GM19452 (cell line): Measurements from ENCODE around the gene GNB3.
"Not testable (repeated sequence)": the region's sequence is repeated elsewhere in the genome, so short reads cannot be mapped to it uniquely, and the experiment has no call there.

Experiments used
- ATAC-seq: cut with Tn5 transposase; IDR thresholded peaks from one replicate; pipeline ENCODE4 v1.9.1; 2021; ENCODE audit not compliant: unreplicated experiment

Gene GNB3

DNA sequence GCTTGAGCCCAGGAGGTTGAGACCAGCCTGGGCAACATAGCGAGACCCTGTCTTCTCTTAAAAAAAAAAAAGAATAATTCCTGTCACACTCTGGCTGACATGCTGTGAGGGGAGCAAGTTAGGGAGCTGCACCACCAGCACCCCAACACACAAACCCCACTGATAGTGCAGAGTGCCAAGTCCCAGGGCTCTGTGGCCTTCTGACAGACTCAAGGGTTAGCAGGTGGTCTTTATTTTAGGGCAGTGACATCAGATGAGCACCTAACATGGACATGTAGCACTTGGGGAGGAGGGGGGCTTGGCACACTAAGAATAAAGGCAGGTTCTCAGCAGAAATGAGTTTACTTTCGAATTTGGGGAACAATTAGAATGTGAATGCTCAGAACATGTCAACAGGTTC lies 18.1 kb downstream of the GNB3 start:
- ATAC-seq, result no peak

- no peak for ATAC-seq
Measured at GRCh38 chr12:6860116-6860515, 19.4 kb downstream of the GNB3 start.

DNA sequence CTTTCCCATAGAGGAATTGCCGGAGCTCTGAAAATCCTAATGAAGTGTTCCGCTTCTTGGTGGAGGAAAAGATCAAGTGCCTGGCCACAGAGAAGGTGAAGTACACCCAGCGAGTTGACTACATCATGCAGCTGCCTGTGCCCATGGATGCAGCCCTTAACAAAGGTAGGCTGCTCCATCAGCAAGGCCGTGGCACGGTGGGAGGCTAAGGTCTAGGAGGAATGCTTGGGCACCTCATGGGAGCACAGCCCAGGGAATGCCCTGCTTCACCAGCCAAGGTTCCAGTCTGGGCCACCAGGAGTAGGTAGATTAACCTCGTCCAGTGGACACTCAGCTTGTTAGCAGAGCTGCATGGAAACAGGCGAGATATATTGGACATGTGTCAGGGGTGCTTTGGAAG lies 20.2 kb downstream of the GNB3 start:
- no peak for ATAC-seq

DNA sequence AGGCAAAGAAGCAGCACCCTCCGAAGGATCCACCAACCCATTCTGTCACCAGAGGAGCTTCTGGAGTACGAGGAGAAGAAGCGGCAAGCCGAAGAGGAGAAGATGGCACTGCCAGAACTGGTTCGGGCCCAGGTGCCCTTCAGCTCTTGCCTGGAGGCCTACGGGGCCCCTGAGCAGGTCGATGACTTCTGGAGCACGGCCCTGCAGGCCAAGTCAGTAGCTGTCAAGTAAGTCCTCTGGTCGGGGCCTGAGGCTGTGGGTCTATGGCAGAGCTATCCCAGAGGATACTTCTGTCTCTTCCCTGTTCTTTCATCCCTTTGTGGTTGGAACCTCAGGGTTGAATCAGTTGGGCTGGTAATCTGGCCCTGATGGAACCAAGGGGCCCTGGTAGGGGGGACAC lies 20.7 kb downstream of the GNB3 start:
- no peak for ATAC-seq

GRCh38 chr12:6863033-6863432 lies 22.3 kb downstream of the GNB3 start:
- no peak for ATAC-seq

- no peak for ATAC-seq
Measured at GRCh38 chr12:6863586-6864321, 23.0 kb downstream of the GNB3 start.

- not testable (repeated sequence) for ATAC-seq
Measured at GRCh38 chr12:6865307-6865706, 24.6 kb downstream of the GNB3 start.

- ATAC-seq, result no peak
Measured at GRCh38 chr12:6866163-6866919, 25.6 kb downstream of the GNB3 start.

DNA sequence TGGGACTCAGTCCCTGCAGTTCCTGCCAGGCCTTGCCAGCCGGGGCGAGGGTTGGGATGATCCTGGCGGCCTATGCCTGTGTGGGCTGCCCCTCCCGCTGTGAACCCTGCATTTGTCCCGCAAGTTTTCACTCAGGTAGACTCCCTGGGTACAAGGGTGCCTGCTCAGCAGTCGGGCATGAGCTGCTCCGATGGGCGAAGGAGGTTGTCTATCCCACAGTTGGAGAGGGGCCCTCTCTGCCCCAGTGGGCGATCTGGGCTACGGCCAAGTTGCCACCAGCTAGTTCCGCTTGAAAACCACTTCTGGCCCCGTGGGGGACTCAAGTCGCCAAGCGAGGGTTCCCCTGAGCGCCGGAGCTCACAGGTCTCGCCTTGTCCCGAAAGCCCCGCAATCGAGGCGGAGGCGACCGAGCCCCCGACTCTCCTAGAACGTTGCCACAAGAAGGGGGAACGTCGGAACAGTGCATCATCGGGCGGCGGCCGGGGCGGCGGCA lies 26.2 kb downstream of the GNB3 start:
- no peak for ATAC-seq

GRCh38 chr12:6867413-6868210 lies 26.9 kb downstream of the GNB3 start, which contains the start of gene TPI1:
TSS of gene TPI1 (plus strand) at chr12:6867531. CDS start at chr12:6867567, 36 bp downstream.
- ATAC-seq, result peak; percentile 57

- no peak for ATAC-seq
Measured at GRCh38 chr12:6868211-6869048, 27.7 kb downstream of the GNB3 start.

DNA sequence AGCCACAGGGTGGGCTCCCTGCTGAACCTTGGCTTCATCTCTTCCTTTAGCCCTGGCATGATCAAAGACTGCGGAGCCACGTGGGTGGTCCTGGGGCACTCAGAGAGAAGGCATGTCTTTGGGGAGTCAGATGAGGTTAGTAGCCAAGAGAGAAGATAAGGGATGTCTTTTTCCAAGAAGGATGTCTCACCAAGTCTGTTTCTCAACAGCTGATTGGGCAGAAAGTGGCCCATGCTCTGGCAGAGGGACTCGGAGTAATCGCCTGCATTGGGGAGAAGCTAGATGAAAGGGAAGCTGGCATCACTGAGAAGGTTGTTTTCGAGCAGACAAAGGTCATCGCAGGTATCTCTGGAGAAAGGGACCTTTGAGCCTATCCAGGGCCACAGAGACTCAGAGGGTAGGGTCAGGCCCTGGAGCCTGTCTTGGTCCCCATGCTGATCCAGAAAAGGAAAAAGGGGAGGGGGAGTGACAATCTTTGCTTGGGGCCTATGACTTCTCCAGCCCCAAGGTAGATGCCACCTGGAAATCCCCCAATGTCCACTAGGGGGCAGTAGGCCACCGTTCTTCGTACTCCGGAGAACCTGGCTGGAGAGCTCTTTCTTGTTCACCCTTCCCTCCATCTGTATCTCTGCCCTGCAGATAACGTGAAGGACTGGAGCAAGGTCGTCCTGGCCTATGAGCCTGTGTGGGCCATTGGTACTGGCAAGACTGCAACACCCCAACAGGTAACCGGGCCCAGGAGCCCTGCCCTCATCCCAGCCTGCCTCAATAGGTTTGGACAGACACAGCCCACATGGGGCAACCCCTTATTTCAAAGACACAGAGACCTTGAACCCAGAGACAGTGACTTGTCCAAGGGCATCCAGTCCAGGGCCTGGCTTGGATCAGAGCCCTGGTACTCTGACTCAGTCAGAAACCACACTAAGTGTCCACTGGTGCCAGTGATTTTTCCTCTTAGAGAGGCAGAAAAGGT lies 28.6 kb downstream of the GNB3 start:
- no peak for ATAC-seq

- ATAC-seq, result not testable (repeated sequence)
Measured at GRCh38 chr12:6870304-6870703, 29.6 kb downstream of the GNB3 start.

DNA sequence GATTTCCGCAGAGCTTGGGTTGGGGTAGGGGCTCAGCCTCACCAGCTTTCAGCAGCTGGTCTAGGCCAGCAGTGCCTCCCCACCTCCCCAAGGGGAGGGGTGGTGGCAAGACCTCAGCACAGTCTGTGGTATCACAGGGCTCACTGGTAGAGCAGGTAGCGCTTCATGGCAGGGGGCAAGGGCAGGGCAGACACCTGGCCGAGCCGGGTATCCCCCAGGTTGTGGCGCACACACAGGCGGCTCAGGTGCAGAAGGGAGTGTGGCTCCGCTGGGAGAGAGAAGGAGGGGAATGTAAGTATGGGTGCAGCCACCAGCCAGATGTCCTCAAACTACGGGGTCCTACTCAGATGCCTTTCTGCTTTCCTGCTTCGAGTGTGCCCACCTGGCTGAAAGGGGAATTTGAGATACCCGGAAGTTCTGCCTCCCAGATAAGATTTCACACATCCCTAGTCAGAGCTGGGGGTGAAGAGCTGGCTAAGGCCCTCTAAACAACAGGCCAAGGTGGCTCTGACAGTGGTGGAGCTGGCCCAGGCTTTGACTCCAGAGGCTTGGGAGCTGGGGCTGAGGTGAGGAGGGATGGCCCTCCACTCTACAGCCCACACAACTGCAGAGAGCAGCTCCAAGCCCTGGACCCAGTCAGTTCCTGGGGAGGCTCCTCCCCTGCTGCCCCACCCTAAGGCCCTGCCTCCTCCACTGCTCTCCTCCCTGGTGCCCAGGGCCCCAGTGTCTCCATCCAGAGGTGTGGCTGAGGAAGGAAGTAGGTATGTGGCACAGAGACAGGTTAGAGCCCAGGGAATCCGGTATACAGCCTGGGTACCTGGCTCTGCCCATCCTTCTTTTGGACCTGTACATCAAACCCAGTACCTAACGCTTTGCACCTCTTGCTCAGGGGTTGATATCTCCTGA lies 30.6 kb downstream of the GNB3 start:
- ATAC-seq, result no peak

GRCh38 chr12:6872073-6873048 lies 31.6 kb downstream of the GNB3 start:
- no peak for ATAC-seq

DNA sequence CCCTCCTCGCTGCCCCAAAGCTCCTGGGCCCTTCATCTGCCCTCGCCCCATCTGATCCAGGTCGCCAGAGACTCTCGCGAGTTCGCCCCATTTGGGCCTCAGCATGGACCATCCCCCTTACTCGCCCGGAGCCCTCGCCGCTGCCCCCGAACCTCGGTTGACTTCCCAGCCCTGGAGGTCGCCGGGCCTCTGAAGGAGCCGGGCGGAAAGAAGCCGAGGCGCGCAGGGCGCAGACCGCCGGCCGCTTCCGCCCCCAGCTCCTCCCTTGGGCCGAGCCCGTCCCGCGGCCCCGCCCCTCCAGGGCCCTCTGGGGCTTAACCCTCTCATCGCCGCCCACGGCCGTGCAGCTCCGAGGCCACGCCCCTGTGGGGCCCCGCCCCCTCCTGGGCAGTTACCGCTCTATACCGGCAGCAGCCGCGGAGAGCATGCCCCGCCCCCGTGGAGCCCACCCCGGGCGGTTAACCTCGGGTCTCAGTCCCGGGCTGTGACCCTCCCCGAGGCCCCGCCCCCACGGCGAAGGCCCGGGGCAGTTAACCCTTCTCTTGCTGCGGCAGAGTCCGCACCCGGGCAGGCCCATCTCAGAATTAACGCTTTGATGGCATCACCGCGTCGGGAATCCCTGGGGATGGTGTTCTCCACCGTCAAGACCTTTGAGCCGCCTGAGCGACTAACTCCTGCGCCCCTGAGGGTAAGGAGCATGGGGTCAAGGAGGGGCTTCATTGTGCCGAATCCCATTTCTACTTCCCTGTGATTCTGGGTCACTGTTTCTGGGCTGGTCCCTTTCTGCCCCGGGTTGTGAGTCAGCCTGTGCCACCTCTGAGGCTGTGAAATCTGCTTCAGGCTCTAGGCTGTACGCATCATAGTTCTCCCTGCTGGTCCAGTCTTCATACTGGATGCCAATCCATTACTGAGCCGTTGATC lies 32.6 kb downstream of the GNB3 start, which contains the start of gene SPSB2:
TSS of gene SPSB2 (minus strand) at position 210 of the 921 bp plus-strand sequence. CDS start 402 bp downstream, outside the sequence.
- ATAC-seq, result peak; percentile 76
